ENCODE results near the gene OR4D9. TPM values are rescaled to one million over a fixed set of nuclear protein-coding genes. Genes with fewer than 3 reads are reported as not detected.
"Not testable (repeated sequence)": the region's sequence is repeated elsewhere in the genome, so short reads cannot be mapped to it uniquely, and the experiment has no call there.

The OR4D9 gene
- total RNA-seq, 1 donor from 2014 or later, result not detected

DNA sequence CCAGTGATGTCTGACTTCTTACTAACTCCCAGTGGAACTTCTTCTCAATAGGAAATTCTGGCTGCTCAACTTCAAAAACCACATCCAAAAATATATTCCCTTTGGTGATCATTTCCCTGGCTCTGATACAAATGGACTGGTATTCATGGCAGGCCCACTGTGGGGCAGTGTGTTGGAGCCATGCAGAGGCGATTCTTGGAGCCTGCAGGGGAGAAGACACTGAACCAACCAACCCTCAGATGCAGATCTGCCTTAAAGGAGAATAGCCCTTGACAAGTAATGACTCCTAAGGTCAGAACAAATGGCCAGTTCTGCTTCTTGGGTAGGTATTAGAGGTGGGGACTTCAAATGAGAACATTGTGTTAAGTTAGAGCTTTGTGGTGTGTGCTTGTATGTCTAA is 12.2 kb downstream of the OR4D9 start:
- no peak overlapping the region for H3K27ac Mint-ChIP-seq (ENCODE audit: unreplicated experiment)
- H3K27me3 Mint-ChIP-seq (ENCODE audit: low read depth), result peaks cover 47% of the 10 kb centered on the region
- DNase-seq (ENCODE audit: low spot score), result no peak
- H3K4me3 Mint-ChIP-seq (ENCODE audit: unreplicated experiment), result no peak overlapping the region
- H3K4me1 Mint-ChIP-seq (ENCODE audit: low read depth), result no peaks in the 10 kb centered on the region
- no peaks in the 10 kb centered on the region for H3K9me3 Mint-ChIP-seq (ENCODE audit: low read depth)
- TF ChIP-seq, protein P1, sequence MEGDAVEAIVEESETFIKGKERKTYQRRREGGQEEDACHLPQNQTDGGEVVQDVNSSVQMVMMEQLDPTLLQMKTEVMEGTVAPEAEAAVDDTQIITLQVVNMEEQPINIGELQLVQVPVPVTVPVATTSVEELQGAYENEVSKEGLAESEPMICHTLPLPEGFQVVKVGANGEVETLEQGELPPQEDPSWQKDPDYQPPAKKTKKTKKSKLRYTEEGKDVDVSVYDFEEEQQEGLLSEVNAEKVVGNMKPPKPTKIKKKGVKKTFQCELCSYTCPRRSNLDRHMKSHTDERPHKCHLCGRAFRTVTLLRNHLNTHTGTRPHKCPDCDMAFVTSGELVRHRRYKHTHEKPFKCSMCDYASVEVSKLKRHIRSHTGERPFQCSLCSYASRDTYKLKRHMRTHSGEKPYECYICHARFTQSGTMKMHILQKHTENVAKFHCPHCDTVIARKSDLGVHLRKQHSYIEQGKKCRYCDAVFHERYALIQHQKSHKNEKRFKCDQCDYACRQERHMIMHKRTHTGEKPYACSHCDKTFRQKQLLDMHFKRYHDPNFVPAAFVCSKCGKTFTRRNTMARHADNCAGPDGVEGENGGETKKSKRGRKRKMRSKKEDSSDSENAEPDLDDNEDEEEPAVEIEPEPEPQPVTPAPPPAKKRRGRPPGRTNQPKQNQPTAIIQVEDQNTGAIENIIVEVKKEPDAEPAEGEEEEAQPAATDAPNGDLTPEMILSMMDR (IDR thresholded peaks at IDR 0.05), result no peak
- H3K36me3 Mint-ChIP-seq (ENCODE audit: low read depth), result no peaks in the 10 kb centered on the region

DNA sequence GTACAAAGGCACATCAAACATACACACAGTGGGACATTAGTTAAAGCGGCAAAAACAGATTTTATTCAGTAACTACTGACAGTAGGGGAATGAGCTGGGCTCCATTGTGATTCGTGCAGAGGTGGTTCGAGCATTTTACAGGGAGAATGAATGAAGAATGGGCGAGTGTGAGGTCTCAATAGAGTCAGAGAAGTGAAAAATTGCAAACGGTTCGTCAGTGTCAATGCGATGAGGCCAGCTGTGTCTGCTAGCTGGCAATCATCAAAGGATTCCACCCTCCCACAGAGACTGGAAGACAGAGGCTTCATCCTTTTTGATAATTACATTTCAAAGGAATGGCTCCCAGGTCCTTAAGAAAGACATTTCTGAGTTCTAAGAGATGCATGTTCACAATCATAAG is 17.4 kb downstream of the OR4D9 start:
- Mint-ChIP-seq H3K4me3 (ENCODE audit: unreplicated experiment) (no peak overlapping the region), H3K9me3 (ENCODE audit: low read depth) (no peaks in the 10 kb centered on the region), H3K27me3 (ENCODE audit: low read depth) (peaks cover 36% of the 10 kb centered on the region), H3K27ac (ENCODE audit: unreplicated experiment) (no peak overlapping the region), H3K4me1 (ENCODE audit: low read depth) (no peaks in the 10 kb centered on the region), H3K36me3 (ENCODE audit: low read depth) (no peaks in the 10 kb centered on the region)
- TF ChIP-seq, protein P1 (IDR thresholded peaks at IDR 0.05), result no peak
- no peak for DNase-seq (ENCODE audit: low spot score)

DNA sequence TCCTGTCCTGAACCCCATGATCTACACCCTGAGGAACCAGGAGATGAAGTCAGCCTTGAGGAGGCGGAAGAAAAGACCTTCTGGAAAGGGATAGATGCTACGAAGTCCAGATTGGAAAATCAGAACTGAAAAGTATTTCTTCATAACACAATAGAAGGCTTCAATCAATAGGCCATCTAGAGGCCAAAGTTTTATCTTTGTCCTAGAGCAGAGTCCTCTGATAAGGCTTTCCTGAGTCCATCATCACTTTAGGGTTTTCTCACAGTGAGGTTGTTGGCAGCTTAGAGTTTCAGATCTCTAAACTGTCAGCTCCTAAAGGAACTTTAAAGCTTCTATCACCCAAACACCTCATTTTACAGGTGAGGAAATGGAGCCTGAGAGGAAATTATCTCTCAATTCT is 21.3 kb downstream of the OR4D9 start:
- Mint-ChIP-seq H3K9me3 (ENCODE audit: low read depth) (no peaks in the 10 kb centered on the region), H3K36me3 (ENCODE audit: low read depth) (no peaks in the 10 kb centered on the region)

DNA sequence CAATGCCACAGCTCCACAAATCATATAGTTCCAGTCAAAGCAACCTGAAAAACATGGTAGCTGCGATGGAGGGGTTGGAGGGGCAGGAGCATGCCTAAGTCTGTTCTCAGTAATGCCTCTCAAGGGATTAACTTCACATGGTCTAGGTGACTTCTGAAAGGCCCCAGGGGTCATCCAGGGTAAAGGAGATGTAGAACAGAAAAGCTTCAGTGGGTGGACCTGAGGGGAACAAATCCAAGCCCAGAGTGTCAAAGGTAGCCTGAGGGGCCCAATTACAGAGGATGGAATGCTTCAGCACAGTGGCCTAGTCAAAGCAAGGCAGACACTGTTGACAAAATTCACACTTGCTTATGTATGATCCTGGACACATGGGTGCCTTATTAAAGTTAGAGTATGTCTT is 23.3 kb downstream of the OR4D9 start:
- DNase-seq (ENCODE audit: low spot score), result no peak
- Mint-ChIP-seq H3K4me3 (ENCODE audit: unreplicated experiment) (no peak overlapping the region), H3K36me3 (ENCODE audit: low read depth) (no peaks in the 10 kb centered on the region), H3K27ac (ENCODE audit: unreplicated experiment) (no peak overlapping the region), H3K27me3 (ENCODE audit: low read depth) (peaks cover 4% of the 10 kb centered on the region), H3K4me1 (ENCODE audit: low read depth) (peaks cover 13% of the 10 kb centered on the region), H3K9me3 (ENCODE audit: low read depth) (no peaks in the 10 kb centered on the region)
- TF ChIP-seq, protein P1 (IDR thresholded peaks at IDR 0.05), result no peak

More for the DNA sequence above, 21.3 kb downstream of the OR4D9 start:
- Mint-ChIP-seq H3K27ac (ENCODE audit: unreplicated experiment) (no peak overlapping the region), H3K4me3 (ENCODE audit: unreplicated experiment) (no peak overlapping the region), H3K27me3 (ENCODE audit: low read depth) (peaks cover 18% of the 10 kb centered on the region), H3K4me1 (ENCODE audit: low read depth) (peaks cover 8% of the 10 kb centered on the region)
- TF ChIP-seq, protein P1 (IDR thresholded peaks at IDR 0.05), result no peak
- DNase-seq (ENCODE audit: low spot score), result no peak

DNA sequence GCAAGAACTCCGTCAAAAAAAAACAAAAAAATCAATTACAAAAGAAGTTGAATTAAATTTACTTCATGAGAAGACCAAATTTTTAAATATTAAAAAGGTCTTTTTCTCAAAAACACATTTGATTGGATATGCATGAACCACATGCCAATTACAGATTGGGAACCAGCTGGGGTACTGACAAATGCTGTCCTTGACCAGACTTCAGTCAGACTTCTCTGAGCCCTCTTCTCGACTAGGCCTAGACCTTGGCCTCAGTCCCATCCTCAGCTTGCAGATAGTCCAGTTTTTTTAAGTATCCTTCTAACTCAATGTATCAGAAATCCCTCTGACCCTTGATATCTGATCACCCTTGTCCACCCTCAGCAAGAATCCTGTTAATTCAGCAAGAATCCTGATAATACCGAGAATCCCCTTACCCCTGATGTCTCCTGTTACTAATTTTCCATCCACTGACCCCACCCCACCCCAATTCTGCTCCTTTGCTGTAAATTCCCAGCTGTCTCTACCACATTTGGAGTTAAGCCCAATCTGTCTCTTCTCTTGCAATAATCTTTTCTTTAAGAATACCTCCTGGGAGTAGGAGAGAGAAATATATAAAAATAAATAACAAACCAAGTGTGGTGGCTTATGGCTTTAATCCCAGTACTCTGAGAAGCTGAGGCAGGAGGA is 30.9 kb downstream of the OR4D9 start:
- DNase-seq (ENCODE audit: low spot score), result no peak
- TF ChIP-seq, protein P1 (IDR thresholded peaks at IDR 0.05), result no peak
- no peaks in the 10 kb centered on the region for H3K36me3 Mint-ChIP-seq (ENCODE audit: low read depth)
- H3K4me1 Mint-ChIP-seq (ENCODE audit: low read depth), result peaks cover 8% of the 10 kb centered on the region
- H3K9me3 Mint-ChIP-seq (ENCODE audit: low read depth), result no peaks in the 10 kb centered on the region
- no peaks in the 10 kb centered on the region for H3K27me3 Mint-ChIP-seq (ENCODE audit: low read depth)
- H3K27ac Mint-ChIP-seq (ENCODE audit: unreplicated experiment), result no peak overlapping the region
- H3K4me3 Mint-ChIP-seq (ENCODE audit: unreplicated experiment), result no peak overlapping the region

DNA sequence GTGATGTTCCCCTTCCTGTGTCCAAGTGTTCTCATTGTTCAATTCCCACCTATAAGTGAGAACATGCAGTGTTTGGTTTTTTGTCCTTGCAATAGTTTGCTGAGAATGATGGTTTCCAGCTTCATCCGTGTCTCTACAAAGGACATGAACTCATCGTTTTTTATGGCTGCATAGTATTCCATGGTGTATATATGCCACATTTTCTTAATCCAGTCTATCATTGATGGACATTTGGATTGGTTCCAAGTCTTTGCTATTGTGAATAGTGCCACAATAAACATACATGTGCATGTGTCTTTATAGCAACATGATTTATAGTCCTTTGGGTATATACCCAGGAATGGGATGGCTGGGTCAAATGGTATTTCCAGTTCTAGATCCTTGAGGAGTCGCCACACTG is 32.4 kb downstream of the OR4D9 start:
- H3K27ac Mint-ChIP-seq (ENCODE audit: unreplicated experiment); H3K9me3 Mint-ChIP-seq (ENCODE audit: low read depth); H3K4me1 Mint-ChIP-seq (ENCODE audit: low read depth); H3K36me3 Mint-ChIP-seq (ENCODE audit: low read depth); H3K27me3 Mint-ChIP-seq (ENCODE audit: low read depth); DNase-seq (ENCODE audit: low spot score); H3K4me3 Mint-ChIP-seq (ENCODE audit: unreplicated experiment): not testable (repeated sequence)

Measured in chondrocyte (in vitro differentiated cells).